NB4 (cell line): ENCODE results near the gene CXCR6.

ENCODE experiments used
- DNase-seq: peaks from one replicate; pipeline ENCODE4 v3.0.0; 2010; ENCODE audit warnings: low read depth
- H3K4me3 ChIP-seq: one replicate; pipeline ENCODE4 v1.5.1; 2011; ENCODE audit warnings: mild to moderate bottlenecking, low read depth, low read length, moderate library complexity
- CTCF ChIP-seq: IDR thresholded peaks from one replicate; pipeline ENCODE4 v1.5.1; 2012; ENCODE audit warnings: low read depth, low read length
- MAX ChIP-seq: IDR thresholded peaks from 2 replicates; pipeline ENCODE4 v1.6.1; 2011; ENCODE audit warnings: low read depth, low read length
- MYC ChIP-seq: IDR thresholded peaks from 2 replicates; pipeline ENCODE4 v1.6.1; 2011; ENCODE audit warnings: low read depth, low read length
- POLR2A ChIP-seq: IDR thresholded peaks from 2 replicates; pipeline ENCODE4 v1.6.1; 2011; ENCODE audit warnings: mild to moderate bottlenecking; ENCODE audit not compliant: insufficient read length; ENCODE audit errors: extremely low read depth

CXCR6 gene

GRCh38 chr3:45957586-45957985 lies 14.3 kb downstream of the CXCR6 start:
- no peak for DNase-seq
- TF ChIP-seq MAX (no peak), POLR2A (no peak), MYC (no peak), CTCF (no peak)
- H3K4me3 ChIP-seq: no peak overlapping the region

GRCh38 chr3:45958321-45958791 lies 15.1 kb downstream of the CXCR6 start:
- DNase-seq: no peak
- TF ChIP-seq POLR2A (no peak), CTCF (no peak), MYC (no peak), MAX (no peak)
- H3K4me3 ChIP-seq: no peak overlapping the region

GRCh38 chr3:45959201-45959600 lies 15.9 kb downstream of the CXCR6 start:
- H3K4me3 ChIP-seq: no peak overlapping the region
- no peak for TF ChIP-seq CTCF
- TF ChIP-seq MAX: no peak
- no peak for TF ChIP-seq MYC
- no peak for TF ChIP-seq POLR2A
- no peak for DNase-seq

GRCh38 chr3:45960289-45960688 lies 17.0 kb downstream of the CXCR6 start:
- TF ChIP-seq MAX: no peak
- no peak for TF ChIP-seq POLR2A
- TF ChIP-seq CTCF: no peak
- no peak overlapping the region for H3K4me3 ChIP-seq
- no peak for DNase-seq

GRCh38 chr3:45962033-45962432 lies 18.8 kb downstream of the CXCR6 start:
- no peak overlapping the region for H3K4me3 ChIP-seq
- DNase-seq: no peak
- TF ChIP-seq MAX (no peak), POLR2A (no peak), MYC (no peak), CTCF (no peak)

- no peak overlapping the region for H3K4me3 ChIP-seq
- no peak for DNase-seq
- no peak for TF ChIP-seq POLR2A
- no peak for TF ChIP-seq MAX
- TF ChIP-seq CTCF: no peak
- TF ChIP-seq MYC: no peak
Measured at GRCh38 chr3:45964139-45964538, 20.9 kb downstream of the CXCR6 start.
